Omental fat pad (tissue), 4 donors: ENCODE measurements around the gene MRO. TPM values are rescaled to one million over a fixed set of nuclear protein-coding genes. Genes with fewer than 3 reads are reported as not detected.
A peak's percentile ranks its signal among the peaks of the same experiment; 100 is the strongest.

Source experiments
- ATAC-seq: fragments of 150-250 bp; one replicate; pipeline ENCODE4 v1.9.1; 2016; ENCODE audit warnings: mild to moderate bottlenecking, moderate library complexity; ENCODE audit not compliant: low FRiP score
- DNase-seq: peaks from one replicate; pipeline ENCODE4 v3.0.0-alpha.2; 2019; ENCODE audit warnings: low spot score
- CTCF ChIP-seq, 3 donors: fragments of 450-650 bp; IDR thresholded peaks; one replicate each; pipeline ENCODE4 v1.5.1; 2016 to 2017; ENCODE audit warnings: antibody characterized with exemption in 3 of 3, mild to moderate bottlenecking in 3 of 3, moderate library complexity in 2 of 3
- total RNA-seq, 4 donors: library from RNA; depleted of rRNA; stranded (reverse); fragments of >200 nt; gene quantifications; one replicate each; pipeline ENCODE4 v1.1.0, GENCODE V29; 2016

The MRO gene
- total RNA-seq, 4 donors from 2014 or later, result 1.1 to 3.5 (median 2.3) TPM

- no peak for TF ChIP-seq CTCF (IDR thresholded peaks at IDR 0.05)
- no peak for ATAC-seq
Observed at GRCh38 chr18:50848991-50849390, 29.2 kb upstream of the MRO start.

DNA sequence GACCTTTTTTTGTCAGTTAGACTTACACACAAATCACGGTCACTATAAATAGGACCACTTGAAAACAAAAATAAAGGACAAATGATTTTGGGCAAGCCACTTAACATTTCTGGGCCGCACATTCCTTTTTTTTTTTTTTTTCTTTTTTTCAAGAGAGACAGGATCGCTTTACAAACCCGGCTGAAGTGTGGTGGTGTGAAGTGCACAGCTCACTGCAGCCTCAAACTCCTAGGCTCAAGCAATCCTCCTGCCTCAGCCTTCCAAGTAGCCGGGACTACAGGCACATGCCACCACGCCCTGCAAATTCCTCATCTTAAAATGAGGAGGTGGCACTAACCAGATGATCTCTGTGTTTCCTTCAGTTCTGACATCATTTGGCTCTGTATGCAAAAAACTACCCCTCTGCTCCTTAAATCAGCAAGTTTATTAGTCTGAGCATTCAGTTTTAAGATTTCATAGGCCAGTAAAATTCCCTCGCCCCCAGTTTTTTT is 28.3 kb upstream of the MRO start:
- TF ChIP-seq CTCF (IDR thresholded peaks at IDR 0.05), result no peak
- no peak for ATAC-seq
- no peak for DNase-seq

More at GRCh38 chr18:50848991-50849390, 29.2 kb upstream of the MRO start:
- no peak for DNase-seq

GRCh38 chr18:50847192-50847591 is 27.4 kb upstream of the MRO start:
- DNase-seq (no peak), ATAC-seq (peak; percentile 55)
- TF ChIP-seq CTCF (IDR thresholded peaks at IDR 0.05), result no peak

- DNase-seq (no peak), ATAC-seq (peak; percentile 42)
- no peak for TF ChIP-seq CTCF (IDR thresholded peaks at IDR 0.05)
Observed at GRCh38 chr18:50844960-50845359, 25.1 kb upstream of the MRO start.

- no peak for DNase-seq
- TF ChIP-seq CTCF (IDR thresholded peaks at IDR 0.05), result no peak
- no peak for ATAC-seq
Observed at GRCh38 chr18:50844554-50844953, 24.7 kb upstream of the MRO start.

GRCh38 chr18:50842846-50843245 is 23.0 kb upstream of the MRO start:
- DNase-seq, result no peak
- no peak for TF ChIP-seq CTCF (IDR thresholded peaks at IDR 0.05)
- no peak for ATAC-seq

GRCh38 chr18:50839996-50840395 is 20.2 kb upstream of the MRO start:
- DNase-seq (no peak), ATAC-seq (no peak)
- TF ChIP-seq CTCF (IDR thresholded peaks at IDR 0.05), result no peak
